K562 (cell line): ENCODE results near the gene FMN1.

Source experiments
- CBX3 ChIP-seq, 2 experiments: IDR thresholded peaks; 1 replicate in 1 of 2; 2 replicates in 1 of 2; pipeline ENCODE4 v1.6.1; 2012; ENCODE audit warnings: inconsistent platforms in 2 of 2, low read length in 2 of 2, borderline replicate concordance in 1 of 2, control low read depth in 1 of 2
- HSF4 ChIP-seq: fragments of 250-450 bp; sonication (Bioruptor Pico); IDR thresholded peaks from 2 replicates; pipeline ENCODE4 v2.1.2; 2022; ENCODE audit warnings: mild to moderate bottlenecking, moderate library complexity, borderline replicate concordance
- SOX6 ChIP-seq: fragments of 450-650 bp; IDR thresholded peaks from 2 replicates; pipeline ENCODE4 v1.6.1; 2014; ENCODE audit warnings: mild to moderate bottlenecking

DNA sequence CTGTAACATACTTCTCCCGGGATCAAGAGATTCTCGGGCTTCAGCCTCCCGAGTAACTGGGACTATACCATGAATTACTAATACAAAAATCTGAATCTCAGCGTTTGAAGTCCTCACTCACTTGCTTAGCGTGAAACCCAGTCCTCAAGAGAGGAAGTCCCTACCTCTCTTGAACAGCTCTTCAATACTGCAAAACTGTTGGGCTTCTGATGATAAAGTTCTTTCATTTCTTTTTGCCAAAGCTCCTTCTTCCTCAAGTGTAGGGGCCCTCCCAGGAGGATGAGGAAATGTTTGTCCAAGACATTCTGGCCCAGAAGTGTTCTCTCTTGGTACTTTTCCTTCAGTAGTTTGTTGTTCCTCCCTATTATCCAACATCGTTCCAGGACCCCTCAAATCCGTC is 48.5 kb downstream of the FMN1 start:
- TF ChIP-seq CBX3 (IDR thresholded peaks at IDR 0.05; ENCODE audit: borderline replicate concordance in 1 of 2, low read length in 2 of 2), result no peak
- TF ChIP-seq SOX6, result no peak
- no peak for TF ChIP-seq HSF4
